Measurements from ENCODE around the gene TSPAN31. TPM values are rescaled to one million over a fixed set of nuclear protein-coding genes. Genes with fewer than 3 reads are reported as not detected.
A peak's percentile ranks its signal among the peaks of the same experiment; 100 is the strongest.

The TSPAN31 gene
- total RNA-seq, 2 donors from 2014 or later, result 21.7 to 27.8 TPM

DNA sequence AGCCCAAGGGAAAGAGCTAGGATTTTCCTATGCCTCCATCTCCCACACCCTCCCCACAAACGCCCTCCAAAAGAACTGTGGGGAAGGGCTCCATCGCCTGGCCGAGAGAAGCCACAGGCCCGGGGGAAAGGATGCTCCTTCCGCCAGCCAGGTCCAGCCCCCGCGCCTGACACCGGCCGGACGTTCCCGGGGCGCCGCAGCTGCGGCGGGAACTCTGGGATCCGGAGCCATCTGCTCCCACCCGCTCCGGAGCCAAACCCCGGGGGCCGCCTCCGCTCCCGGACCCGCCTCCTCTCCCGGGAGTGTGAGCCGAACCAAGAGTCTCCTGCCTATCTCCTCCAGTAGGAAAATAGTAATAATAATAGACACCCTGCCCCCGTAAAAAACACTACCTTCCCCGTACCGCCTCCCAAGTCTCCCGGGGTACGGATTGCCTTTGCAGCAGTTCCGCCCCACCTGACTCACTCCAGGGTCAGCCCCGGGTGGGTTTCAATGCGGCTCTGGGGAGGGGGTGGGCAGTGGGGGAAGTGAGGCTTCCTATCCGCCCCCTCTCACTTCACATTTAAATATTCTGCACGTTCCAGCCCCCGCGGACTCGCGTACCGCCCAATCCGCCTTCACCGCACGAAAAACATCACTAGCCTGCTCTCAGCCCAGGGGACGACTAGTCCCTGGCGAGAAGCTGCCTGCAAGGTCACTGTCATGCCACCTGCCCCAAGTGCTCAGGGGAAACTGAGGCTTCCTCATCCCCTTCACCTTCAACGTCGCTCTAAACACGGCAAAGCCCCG, 8.7 kb upstream of the TSPAN31 start:
- no peaks in the 10 kb centered on the region for H3K9me3 Mint-ChIP-seq
- no peak overlapping the region for H3K9ac ChIP-seq (ENCODE audit: extremely low read depth, low read length, poor library complexity, severe bottlenecking)
- H3K4me3 ChIP-seq (ENCODE audit: low read length), result peak overlapping the region; percentile 58
- WGBS, 2 experiments (ENCODE audit: insufficient coverage in 1 of 2, insufficient read length in 1 of 2), result 0 to 1% methylated on average over 5 to 46 of the region's 49 CpGs
- TF ChIP-seq, protein P1, sequence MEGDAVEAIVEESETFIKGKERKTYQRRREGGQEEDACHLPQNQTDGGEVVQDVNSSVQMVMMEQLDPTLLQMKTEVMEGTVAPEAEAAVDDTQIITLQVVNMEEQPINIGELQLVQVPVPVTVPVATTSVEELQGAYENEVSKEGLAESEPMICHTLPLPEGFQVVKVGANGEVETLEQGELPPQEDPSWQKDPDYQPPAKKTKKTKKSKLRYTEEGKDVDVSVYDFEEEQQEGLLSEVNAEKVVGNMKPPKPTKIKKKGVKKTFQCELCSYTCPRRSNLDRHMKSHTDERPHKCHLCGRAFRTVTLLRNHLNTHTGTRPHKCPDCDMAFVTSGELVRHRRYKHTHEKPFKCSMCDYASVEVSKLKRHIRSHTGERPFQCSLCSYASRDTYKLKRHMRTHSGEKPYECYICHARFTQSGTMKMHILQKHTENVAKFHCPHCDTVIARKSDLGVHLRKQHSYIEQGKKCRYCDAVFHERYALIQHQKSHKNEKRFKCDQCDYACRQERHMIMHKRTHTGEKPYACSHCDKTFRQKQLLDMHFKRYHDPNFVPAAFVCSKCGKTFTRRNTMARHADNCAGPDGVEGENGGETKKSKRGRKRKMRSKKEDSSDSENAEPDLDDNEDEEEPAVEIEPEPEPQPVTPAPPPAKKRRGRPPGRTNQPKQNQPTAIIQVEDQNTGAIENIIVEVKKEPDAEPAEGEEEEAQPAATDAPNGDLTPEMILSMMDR (conservative IDR thresholded peaks at IDR 0.05), result peak; percentile 67
- H3K9me3 ChIP-seq (ENCODE audit: control insufficient read depth, low read length), result no peaks in the 10 kb centered on the region
- H3K27ac Mint-ChIP-seq, result no peak overlapping the region
- no peak overlapping the region for H3K27ac ChIP-seq (ENCODE audit: low read depth, low read length)
- no peaks in the 10 kb centered on the region for H3K4me1 ChIP-seq (ENCODE audit: control insufficient read depth, insufficient read depth, low read length)
- H3K36me3 Mint-ChIP-seq (ENCODE audit: low read depth), result no peaks in the 10 kb centered on the region
- H3K4me1 Mint-ChIP-seq, result peaks cover 8% of the 10 kb centered on the region
- DNase-seq, result peak; percentile 92
- peaks cover 94% of the 10 kb centered on the region for H3K27me3 Mint-ChIP-seq (ENCODE audit: insufficient read depth)
- no peaks in the 10 kb centered on the region for H3K36me3 ChIP-seq (ENCODE audit: control insufficient read depth, insufficient read depth, low read length)
- H3K4me3 Mint-ChIP-seq, result peak overlapping the region; percentile 41
- H3K27me3 ChIP-seq (ENCODE audit: control insufficient read depth, insufficient read depth, low read length, poor library complexity, severe bottlenecking), result peaks cover 100% of the 10 kb centered on the region

DNA sequence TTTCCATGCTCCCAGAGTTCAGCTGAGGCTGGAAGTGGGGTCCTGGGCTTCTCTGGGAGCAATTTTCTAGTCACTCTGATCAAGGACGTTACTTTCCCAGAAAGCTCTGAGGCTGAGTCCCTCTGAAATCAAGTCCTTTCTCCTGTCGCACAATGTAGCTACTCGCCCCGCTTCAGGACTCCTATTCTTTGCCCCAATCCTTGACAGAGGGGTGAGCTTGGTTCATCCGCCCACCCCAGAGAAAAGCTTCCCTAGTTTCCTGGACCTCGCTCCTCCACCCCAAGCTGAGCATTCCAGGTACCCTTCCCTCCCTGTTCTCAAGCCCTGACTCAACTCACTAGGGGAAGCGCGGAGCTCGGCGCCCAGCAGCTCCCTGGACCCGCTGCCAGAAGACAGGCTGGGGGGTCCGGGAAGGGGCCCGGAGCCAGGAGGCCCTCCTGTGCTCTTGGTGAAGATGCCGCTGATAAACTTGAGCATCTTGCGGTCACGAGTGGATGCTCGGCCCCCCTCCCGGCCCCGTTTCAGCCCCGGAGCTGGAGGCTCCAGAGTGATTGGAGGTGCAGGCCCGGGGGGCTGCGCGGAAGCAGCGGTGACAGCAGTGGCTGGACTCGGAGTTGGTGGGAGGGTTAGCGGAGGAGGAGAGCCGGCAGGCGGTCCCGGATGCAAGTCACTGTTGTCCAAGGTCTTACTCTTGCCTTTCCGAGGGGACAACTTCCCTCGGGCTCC, 7.9 kb upstream of the TSPAN31 start:
- 4 to 5% methylated on average over 19 to 31 of the region's 31 CpGs for WGBS, 2 experiments (ENCODE audit: insufficient coverage in 1 of 2, insufficient read length in 1 of 2)
- H3K9me3 Mint-ChIP-seq, result no peaks in the 10 kb centered on the region
- TF ChIP-seq, protein P1 (conservative IDR thresholded peaks at IDR 0.05), result no peak
- DNase-seq, result peak; percentile 78
- peaks cover 8% of the 10 kb centered on the region for H3K4me1 Mint-ChIP-seq
- H3K4me1 ChIP-seq (ENCODE audit: control insufficient read depth, insufficient read depth, low read length), result no peaks in the 10 kb centered on the region
- no peak overlapping the region for H3K9ac ChIP-seq (ENCODE audit: extremely low read depth, low read length, poor library complexity, severe bottlenecking)
- H3K27ac Mint-ChIP-seq, result no peak overlapping the region
- H3K4me3 Mint-ChIP-seq, result peak overlapping the region; percentile 41
- H3K36me3 Mint-ChIP-seq (ENCODE audit: low read depth), result no peaks in the 10 kb centered on the region
- peaks cover 100% of the 10 kb centered on the region for H3K27me3 ChIP-seq (ENCODE audit: control insufficient read depth, insufficient read depth, low read length, poor library complexity, severe bottlenecking)
- no peaks in the 10 kb centered on the region for H3K36me3 ChIP-seq (ENCODE audit: control insufficient read depth, insufficient read depth, low read length)
- H3K27ac ChIP-seq (ENCODE audit: low read depth, low read length), result no peak overlapping the region
- peaks cover 94% of the 10 kb centered on the region for H3K27me3 Mint-ChIP-seq (ENCODE audit: insufficient read depth)
- H3K4me3 ChIP-seq (ENCODE audit: low read length), result peak overlapping the region; percentile 58
- no peaks in the 10 kb centered on the region for H3K9me3 ChIP-seq (ENCODE audit: control insufficient read depth, low read length)

DNA sequence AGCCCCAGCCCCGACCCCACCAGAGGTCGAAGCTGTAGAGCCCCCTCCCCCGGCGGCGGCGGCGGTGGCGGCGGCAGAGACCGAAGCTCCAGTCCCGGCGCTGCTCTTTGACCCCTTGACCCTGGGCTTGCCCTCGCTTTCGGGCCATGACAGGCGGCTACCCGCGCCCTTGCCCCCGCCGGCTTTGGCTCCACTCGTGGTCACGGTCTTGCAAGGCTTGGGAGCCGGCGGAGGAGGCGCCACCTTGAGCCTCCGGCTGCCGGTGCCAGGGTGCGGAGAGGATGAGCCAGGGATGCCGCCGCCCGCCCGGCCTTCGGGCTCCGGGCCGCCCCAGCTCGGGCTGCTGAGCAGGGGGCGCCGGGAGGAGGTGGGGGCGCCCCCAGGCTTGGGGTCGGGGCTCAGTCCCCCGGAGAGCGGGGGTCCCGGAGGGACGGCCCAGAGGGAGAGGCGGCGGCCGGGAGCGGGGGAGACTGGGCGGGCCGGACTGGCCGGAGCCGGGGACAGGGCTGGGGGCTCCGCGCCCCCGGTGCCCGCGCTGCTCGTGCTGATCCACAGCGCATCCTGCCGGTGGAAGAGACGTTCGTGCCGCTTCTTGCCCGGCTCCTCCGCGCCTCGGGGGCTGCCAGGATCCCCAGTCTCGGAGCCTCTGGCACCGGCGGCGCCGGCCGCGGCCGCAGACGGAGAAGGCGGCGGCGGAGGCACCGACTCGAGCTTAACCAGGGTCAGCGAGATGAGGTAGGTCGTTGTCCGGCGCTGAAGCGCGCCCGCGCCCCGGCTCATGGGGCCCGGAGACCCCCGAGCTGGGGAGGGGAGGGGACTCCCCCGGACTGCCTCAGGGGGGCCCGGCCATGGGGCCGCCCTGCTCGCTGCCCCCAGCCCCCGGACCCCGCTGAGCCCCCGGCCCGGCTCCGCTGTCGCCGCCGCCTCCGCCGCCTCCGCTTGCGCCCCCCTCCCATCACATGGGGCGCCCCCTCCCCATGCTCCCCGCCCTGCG, 7.1 kb upstream of the TSPAN31 start:
- Histone ChIP-seq H3K4me1 (ENCODE audit: control insufficient read depth, insufficient read depth, low read length) (no peaks in the 10 kb centered on the region), H3K4me3 (ENCODE audit: low read length) (no peak overlapping the region), H3K9me3 (ENCODE audit: control insufficient read depth, low read length) (no peaks in the 10 kb centered on the region), H3K27me3 (ENCODE audit: control insufficient read depth, insufficient read depth, low read length, poor library complexity, severe bottlenecking) (peaks cover 100% of the 10 kb centered on the region), H3K36me3 (ENCODE audit: control insufficient read depth, insufficient read depth, low read length) (no peaks in the 10 kb centered on the region), H3K27ac (ENCODE audit: low read depth, low read length) (no peak overlapping the region), H3K9ac (ENCODE audit: extremely low read depth, low read length, poor library complexity, severe bottlenecking) (no peak overlapping the region)
- Mint-ChIP-seq H3K27ac (no peak overlapping the region), H3K9me3 (no peaks in the 10 kb centered on the region), H3K27me3 (ENCODE audit: insufficient read depth) (peaks cover 94% of the 10 kb centered on the region), H3K4me3 (peak overlapping the region; percentile 45), H3K4me1 (peaks cover 8% of the 10 kb centered on the region), H3K36me3 (ENCODE audit: low read depth) (no peaks in the 10 kb centered on the region)
- peak; percentile 85 for DNase-seq
- TF ChIP-seq, protein P1 (conservative IDR thresholded peaks at IDR 0.05), result peak; percentile 57
- 0 to 1% methylated on average over 16 to 106 of the region's 110 CpGs for WGBS, 2 experiments (ENCODE audit: insufficient coverage in 1 of 2, insufficient read length in 1 of 2)

All from endodermal cell (in vitro differentiated cells).